Measurements from ENCODE around the gene HECW1. TPM values are rescaled to one million over a fixed set of nuclear protein-coding genes. Genes with fewer than 3 reads are reported as not detected.

Gene HECW1
- total RNA-seq, 1 experiment from 2014 or later: 1.8 TPM

DNA sequence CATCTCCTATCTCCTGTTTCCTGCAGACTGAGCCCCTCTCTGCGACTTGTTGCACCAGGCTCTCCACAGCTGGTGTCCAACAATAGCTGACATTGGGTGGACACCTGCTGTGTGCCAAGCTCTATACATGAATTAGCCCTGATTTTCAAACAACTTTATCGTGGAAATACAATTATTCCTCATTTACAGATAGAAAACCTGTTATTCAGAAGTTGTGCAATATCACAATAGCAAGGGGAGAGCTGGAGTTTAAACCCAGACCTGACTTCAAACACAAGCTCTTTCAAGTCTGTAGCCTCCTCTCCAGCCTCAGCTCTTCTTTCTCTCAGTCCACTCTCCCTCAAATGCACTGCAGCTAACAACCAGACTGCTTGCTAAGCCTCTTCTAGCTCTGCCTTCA lies 168.8 kb downstream of the HECW1 start:
- CTCF ChIA-PET: interaction anchor here (0.7 kb wide), 1 partner anchor 36 kb away, joined by 6 read pairs; no protein-coding TSS in a partner anchor
- TF ChIP-seq CTCF (IDR thresholded peaks at IDR 0.05; ENCODE audit: insufficient read depth in 1 of 2, low read depth in 1 of 2, low read length in 1 of 2, severe bottlenecking in 1 of 2, unreplicated experiment in 1 of 2): no peak

DNA sequence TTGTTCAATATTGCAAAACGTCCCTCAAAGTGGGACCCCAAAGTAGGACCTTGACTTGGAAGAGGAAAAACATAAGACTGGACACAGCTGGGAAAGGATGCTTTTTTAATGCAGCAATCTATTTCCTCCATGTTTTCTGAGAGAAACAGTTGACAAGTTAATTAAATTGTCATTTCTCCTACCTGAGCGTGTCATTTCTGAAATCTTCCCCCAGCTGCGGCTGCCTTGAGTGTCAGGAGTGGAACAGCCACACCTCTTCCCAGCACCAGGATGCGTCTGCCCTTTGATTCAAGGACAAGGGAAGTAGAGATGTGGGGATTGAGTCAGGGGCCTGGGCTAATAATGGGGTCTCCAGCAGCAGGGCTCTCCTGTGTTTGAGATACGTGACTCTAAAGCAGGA lies 171.3 kb downstream of the HECW1 start:
- Histone ChIP-seq H3K4me3 (ENCODE audit: low read depth, low read length) (no peak overlapping the region), H3K4me1 (no peaks in the 10 kb centered on the region), H3K36me3 (ENCODE audit: control insufficient read depth, insufficient read depth, low read length) (no peaks in the 10 kb centered on the region), H3K9me3 (no peaks in the 10 kb centered on the region), H3K27me3 (replicated peaks; ENCODE audit: control insufficient read depth, insufficient read depth, low read length) (no peaks in the 10 kb centered on the region)
- peaks cover 25% of the 10 kb centered on the region for H3K27me3 Mint-ChIP-seq (ENCODE audit: insufficient read depth, unreplicated experiment)
- CTCF ChIA-PET: no interaction called here
- BruUV-seq (replicated peaks): no TSS peak
- no peaks in the 10 kb centered on the region for H3K9me3 Mint-ChIP-seq (ENCODE audit: unreplicated experiment)
- no peaks in the 10 kb centered on the region for H3K36me3 Mint-ChIP-seq (ENCODE audit: insufficient read depth, unreplicated experiment)
- no peak overlapping the region for H3K27ac Mint-ChIP-seq (ENCODE audit: unreplicated experiment)
- POLR2A ChIA-PET: no interaction called here
- intact Hi-C loops (cut with micrococcal nuclease; ENCODE audit: unreplicated experiment): no loop called here
- TF ChIP-seq CTCF (IDR thresholded peaks at IDR 0.05; ENCODE audit: insufficient read depth in 1 of 2, low read depth in 1 of 2, low read length in 1 of 2, severe bottlenecking in 1 of 2, unreplicated experiment in 1 of 2): no peak
- no peak for DNase-seq
- H3K4me1 Mint-ChIP-seq (ENCODE audit: low read depth, unreplicated experiment): no peaks in the 10 kb centered on the region
- H3K4me3 Mint-ChIP-seq (ENCODE audit: unreplicated experiment): no peak overlapping the region

More for the DNA sequence above, 168.8 kb downstream of the HECW1 start:
- no peaks in the 10 kb centered on the region for H3K36me3 Mint-ChIP-seq (ENCODE audit: insufficient read depth, unreplicated experiment)
- H3K4me1 Mint-ChIP-seq (ENCODE audit: low read depth, unreplicated experiment): no peaks in the 10 kb centered on the region
- POLR2A ChIA-PET: interaction anchor here (0.6 kb wide), 1 partner anchor 157 kb away, joined by 4 read pairs; no protein-coding TSS in a partner anchor
- Histone ChIP-seq H3K4me3 (ENCODE audit: low read depth, low read length) (no peak overlapping the region), H3K9me3 (no peaks in the 10 kb centered on the region), H3K36me3 (ENCODE audit: control insufficient read depth, insufficient read depth, low read length) (no peaks in the 10 kb centered on the region), H3K27me3 (replicated peaks; ENCODE audit: control insufficient read depth, insufficient read depth, low read length) (no peaks in the 10 kb centered on the region), H3K4me1 (no peaks in the 10 kb centered on the region)
- peaks cover 35% of the 10 kb centered on the region for H3K27me3 Mint-ChIP-seq (ENCODE audit: insufficient read depth, unreplicated experiment)
- H3K27ac Mint-ChIP-seq (ENCODE audit: unreplicated experiment): no peak overlapping the region
- no TSS peak for BruUV-seq (replicated peaks)
- H3K9me3 Mint-ChIP-seq (ENCODE audit: unreplicated experiment): no peaks in the 10 kb centered on the region
- intact Hi-C loops (cut with micrococcal nuclease; ENCODE audit: unreplicated experiment): no loop called here
- H3K4me3 Mint-ChIP-seq (ENCODE audit: unreplicated experiment): no peak overlapping the region
- no peak for DNase-seq

DNA sequence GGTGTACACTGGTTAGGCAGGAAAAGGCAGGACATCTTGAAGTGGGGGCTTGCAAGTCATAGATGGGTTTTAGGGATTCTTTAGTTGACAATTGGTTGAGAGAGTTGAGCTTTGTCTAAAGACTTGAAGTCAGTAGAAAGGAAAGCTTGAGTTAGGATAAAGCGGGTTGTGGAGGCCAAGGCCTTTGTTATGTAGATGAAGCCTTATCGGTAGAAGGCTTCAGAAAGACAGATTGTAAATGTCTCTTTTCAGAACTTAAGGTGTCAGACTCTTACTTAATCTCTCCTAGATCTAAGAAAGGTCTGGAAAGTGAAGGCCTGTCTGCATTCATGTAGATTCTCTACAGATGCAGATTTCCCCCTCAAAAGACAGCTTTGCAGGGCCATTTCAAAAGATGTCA lies 177.4 kb downstream of the HECW1 start:
- Mint-ChIP-seq H3K27ac (ENCODE audit: unreplicated experiment) (no peak overlapping the region), H3K36me3 (ENCODE audit: insufficient read depth, unreplicated experiment) (no peaks in the 10 kb centered on the region), H3K9me3 (ENCODE audit: unreplicated experiment) (no peaks in the 10 kb centered on the region), H3K4me1 (ENCODE audit: low read depth, unreplicated experiment) (peaks cover 6% of the 10 kb centered on the region), H3K4me3 (ENCODE audit: unreplicated experiment) (no peak overlapping the region), H3K27me3 (ENCODE audit: insufficient read depth, unreplicated experiment) (peaks cover 9% of the 10 kb centered on the region)
- CTCF ChIA-PET: no interaction called here
- intact Hi-C loops (cut with micrococcal nuclease; ENCODE audit: unreplicated experiment): no loop called here
- no peaks in the 10 kb centered on the region for H3K27me3 ChIP-seq (replicated peaks; ENCODE audit: control insufficient read depth, insufficient read depth, low read length)
- DNase-seq: no peak
- POLR2A ChIA-PET: no interaction called here
- no peak for TF ChIP-seq CTCF (IDR thresholded peaks at IDR 0.05; ENCODE audit: insufficient read depth in 1 of 2, low read depth in 1 of 2, low read length in 1 of 2, severe bottlenecking in 1 of 2, unreplicated experiment in 1 of 2)
- H3K4me1 ChIP-seq: no peaks in the 10 kb centered on the region
- H3K36me3 ChIP-seq (ENCODE audit: control insufficient read depth, insufficient read depth, low read length): no peaks in the 10 kb centered on the region
- peaks cover 16% of the 10 kb centered on the region for H3K9me3 ChIP-seq
- BruUV-seq (replicated peaks): no TSS peak
- H3K4me3 ChIP-seq (ENCODE audit: low read depth, low read length): no peak overlapping the region
